Cerebellar cortex (tissue), 1 donor: Measurements from ENCODE around the gene FHOD1.

ENCODE experiments used
- DNase-seq: peaks from one replicate; pipeline ENCODE4 v3.0.0-alpha.2; 2015; ENCODE audit warnings: low spot score

The FHOD1 gene

DNA sequence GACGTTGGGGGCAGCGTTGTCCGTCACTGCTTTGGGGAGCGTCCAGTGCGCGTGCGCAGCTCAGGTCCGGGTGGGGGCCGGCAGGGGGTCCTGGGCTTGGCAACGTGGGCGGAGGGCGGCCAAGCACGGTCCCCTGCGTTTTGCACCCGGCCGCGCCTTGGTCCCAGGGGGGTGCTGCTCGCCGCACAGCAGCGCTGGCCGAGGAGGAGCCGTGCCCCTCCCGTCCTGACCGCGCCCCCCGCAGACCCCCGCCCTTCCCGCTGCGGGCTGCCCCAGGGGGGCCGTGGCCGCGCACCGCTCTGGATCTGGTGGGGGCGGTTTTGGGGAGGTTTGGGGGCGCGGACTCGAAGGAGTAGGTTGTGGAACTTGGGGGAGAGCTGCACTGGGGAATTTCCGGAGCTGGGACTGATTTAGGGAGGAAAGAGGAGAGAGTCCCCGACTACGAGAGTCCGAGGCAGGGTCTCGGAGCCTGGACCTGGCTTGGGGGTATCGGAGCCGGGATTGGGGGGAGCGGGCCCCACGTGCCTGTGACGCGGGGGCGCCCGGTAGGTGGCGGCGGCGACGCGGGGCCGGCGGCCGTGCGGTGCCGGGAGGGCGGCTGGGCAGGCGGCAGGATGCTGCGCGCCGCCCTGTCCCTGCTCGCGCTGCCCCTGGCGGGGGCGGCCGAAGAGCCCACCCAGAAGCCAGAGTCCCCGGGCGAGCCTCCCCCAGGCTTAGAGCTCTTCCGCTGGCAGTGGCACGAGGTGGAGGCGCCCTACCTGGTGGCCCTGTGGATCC lies 1.3 kb upstream of the FHOD1 start, which contains the start of gene SLC9A5:
SLC9A5 (plus strand) TSS at position 579 of the 777 bp plus-strand sequence; CDS start at position 615, 36 bp downstream.
- DNase-seq = no peak

DNA sequence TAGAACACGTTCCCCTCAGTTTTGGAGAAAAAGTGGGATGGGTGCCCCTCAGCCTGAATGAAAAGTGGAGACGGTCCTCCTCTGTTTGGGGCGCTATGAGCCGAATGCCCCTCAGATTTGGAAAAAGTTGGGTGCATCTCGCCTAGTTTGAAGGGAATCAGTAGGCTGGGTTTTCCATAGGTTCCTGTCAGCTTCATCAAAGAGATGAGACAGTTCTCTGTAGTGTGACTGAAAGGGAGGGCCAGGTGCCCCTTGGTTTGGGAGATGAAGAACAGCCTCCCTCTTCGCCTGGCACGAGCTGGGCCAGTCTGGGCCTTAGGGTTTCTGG lies 756 bp upstream of the FHOD1 start:
- peak; percentile 48 for DNase-seq

DNA sequence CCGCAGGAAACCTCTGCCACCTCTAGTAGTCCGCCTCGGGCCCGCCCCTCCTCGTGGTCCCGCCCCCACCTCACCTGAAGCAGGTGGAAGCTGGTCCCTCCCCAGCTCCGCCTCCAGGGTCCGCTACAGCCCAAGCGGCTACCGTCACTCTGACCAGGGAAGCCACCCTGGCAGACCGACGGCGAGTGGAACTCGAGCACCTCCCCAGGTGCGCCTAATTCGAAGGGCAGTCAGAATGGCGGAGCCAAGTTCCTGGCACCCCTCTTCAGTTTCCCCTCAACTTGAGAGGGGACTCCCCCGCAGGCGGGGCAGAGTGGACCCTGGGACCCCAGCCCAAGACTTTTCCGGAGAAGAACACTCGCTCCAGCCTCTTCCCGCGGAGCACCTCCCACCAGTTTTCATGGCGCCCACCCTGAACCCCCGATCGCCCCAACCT lies 507 bp downstream of the FHOD1 start:
- DNase-seq = peak; percentile 50

DNA sequence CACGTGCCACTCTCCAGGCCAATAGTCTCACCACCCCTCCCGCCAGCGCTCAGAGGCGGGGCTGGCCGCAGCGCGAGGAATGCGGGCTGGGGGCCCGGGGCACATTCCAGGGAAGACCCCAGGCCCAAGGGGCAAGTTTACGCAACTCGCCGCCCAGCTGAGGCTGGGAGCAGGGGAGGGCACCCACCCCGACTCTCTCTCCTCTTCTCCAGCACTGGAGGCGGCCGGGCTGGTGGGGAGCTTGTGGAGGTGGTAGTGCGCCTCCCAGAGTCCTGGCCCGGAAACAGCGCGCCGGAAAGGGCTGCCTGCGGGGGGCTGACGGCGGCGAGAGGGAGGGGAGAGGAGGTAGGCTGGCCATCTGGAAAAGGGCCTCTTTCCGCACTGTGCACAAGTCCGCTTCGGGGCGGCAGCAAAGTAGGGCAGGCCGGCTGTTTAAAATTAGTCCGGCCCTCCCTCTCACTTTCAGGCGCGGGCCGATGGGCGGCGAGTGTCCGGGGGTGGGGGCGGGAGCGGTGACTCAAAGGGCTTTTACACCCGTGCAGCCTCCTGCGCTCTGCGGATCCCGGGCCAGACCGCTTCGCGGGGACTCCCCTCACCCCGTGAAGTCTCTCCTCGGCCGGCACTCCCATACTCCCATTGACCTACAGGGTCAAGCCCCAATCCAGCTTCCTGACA lies 1.1 kb downstream of the FHOD1 start:
- peak; percentile 75 for DNase-seq

DNA sequence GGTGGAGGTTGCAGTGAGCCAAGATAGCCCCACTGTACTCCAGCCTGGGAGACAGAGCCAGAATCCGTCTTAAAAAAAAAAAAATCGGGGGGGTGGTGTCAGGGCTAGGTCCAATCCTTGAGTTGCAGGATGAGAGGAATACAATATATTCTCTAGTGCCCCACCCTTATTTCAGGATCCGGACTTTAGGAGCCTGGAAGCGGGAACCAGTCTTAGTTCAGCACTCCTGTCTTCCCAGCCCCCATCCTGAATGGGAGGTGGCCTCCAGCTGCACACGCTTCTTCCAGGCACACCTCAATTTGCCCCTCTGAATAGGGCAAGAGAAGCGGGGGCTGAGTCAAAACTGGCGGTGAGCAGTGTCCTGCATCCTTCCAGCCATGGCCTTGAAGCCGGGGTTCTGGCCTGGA lies 1.6 kb downstream of the FHOD1 start:
- DNase-seq = no peak

DNA sequence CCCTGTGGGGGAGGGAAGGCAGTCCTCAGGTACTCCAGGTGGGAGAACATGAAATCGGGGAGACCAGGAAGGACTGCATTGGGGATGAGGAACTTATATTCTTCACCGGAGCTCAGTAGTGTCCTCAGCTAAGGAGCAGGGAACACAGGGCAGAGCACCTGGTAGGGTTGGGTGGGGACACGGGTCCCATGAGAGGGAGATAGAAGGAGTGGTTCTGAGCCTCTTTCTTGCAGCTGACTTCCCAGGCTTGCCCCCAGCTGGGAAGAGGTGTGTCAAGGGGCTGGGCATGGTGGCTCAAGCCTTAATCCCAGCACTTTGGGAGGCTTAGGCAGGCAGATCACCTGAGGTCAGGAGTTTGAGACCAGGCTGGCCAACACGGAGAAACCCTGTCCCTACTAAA lies 2.1 kb downstream of the FHOD1 start:
- DNase-seq = no peak

DNA sequence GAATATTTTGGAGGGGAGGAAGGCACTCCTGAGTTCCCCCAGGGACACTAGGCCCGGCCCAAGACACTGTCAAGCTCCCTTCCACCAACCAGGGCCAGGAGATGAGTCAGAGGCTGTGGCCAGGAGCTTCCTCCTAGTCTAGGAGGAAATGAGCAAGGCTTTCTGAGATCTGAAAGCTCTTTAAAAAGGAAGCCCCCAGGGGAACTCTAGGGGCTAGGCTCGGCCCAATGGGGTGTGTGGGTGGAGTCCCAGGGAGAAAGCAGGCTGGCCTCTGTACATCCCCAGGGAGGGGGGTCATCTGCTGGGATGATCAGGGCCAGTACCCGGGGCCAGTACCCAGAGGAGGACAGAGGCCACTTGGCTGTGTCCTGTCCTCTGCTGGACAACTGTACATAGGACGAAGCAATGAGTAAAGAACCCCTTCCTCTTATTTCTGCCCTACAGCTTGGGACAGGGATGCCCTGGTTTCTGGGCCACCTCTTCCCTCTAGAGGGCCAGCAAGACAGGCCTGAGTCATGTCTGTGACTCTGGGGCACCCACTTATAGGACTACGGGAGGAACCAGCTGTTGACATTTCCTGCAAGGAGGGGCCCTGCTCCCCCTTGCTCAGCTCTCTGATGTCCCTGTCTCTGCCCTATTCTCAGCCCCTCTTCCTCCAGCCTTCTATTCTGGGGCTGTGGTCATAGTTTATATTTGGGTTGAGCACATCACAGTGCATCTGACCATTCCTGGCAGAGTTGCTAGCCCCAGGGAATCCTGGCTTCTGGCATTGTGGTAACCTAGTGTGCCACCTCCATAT lies 2.7 kb downstream of the FHOD1 start:
- no peak for DNase-seq

DNA sequence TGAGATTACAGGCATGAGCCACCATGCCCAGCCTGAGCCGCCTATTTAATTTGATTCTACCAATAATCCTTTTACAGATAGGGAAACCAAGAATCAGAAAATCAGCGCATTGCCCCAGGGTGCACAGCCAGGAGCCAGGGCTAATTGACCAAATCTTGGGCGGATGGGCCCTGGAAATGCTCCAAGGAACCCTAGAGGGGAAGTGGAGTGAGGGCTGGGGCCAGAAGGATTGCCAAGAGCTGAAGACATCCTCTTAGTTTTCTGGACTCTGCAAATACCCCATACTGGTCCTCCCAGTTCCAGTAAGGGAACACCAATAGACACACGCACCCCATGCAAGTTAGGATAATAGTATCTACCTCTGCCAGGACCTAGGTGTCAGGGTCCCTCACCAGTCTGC lies 3.8 kb downstream of the FHOD1 start:
- no peak for DNase-seq

DNA sequence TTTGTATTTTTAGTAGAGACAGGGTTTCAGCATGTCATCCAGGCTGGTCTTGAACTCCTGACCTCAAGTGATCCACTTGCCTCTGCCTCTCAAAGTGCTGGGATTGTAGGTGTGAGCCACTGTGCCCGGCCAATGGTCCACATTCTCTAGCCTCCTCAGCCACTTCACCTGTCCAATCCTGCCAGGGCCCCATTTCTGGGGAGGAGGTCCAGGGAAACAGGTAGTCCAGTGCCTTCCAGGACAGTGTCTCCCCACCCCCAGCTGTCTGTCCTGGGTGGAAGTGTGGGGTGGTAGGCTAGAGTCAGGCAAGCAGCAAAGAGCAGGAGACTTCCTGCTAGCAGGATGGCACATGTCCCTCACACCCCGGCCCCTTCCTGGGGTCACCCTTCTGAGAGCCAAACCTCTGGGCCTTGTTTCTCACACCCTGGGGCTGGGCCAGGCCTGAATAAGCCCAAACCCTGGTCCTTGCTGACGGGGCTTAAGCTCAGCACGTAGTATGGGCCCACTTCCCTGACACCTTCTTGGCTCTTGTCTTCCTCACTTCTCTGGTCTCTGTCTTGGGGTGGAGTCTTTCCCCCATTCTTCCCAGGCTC lies 5.0 kb downstream of the FHOD1 start:
- no peak for DNase-seq

DNA sequence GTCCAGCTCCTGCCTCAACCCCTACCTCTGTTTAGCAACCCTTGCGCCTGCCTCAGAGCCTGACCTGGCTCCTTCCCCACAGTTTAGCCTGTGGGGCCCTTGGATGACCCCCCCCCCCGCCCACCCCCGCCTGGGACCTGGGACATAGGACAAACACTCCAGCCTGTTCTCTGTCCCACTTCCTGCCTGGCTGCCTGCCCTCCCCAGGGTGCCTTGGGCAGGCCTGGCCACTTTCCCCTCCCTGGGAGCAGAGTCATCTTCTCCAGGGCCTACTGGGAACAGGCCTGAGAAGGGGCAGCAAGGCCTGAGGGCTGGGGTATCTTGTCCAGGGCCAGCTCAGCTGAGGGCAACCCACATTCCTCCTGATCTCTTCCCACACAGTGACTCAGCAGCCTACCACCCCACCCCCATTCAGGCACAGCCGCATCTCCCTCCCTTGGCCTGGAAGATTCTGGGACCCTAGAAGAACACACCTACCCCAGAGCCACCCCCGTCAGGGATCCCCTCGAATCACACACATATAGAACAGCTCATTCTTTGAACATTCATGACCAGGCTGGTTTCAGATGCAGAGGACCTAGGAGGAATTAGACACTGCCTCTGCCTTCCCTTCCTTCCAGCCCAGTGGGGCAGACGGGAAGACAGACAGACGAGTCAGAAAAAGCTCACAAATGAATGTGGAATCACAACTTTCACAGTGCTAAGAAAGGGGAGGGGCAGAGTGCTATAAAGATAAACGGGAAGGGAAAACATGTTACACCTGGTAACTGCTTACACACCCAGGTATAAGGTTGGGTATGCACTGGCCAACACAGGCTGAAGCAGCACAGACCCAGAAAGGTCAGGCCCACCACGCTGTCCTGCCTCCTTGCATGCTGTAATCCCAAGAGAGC lies 6.0 kb downstream of the FHOD1 start:
- DNase-seq = no peak

DNA sequence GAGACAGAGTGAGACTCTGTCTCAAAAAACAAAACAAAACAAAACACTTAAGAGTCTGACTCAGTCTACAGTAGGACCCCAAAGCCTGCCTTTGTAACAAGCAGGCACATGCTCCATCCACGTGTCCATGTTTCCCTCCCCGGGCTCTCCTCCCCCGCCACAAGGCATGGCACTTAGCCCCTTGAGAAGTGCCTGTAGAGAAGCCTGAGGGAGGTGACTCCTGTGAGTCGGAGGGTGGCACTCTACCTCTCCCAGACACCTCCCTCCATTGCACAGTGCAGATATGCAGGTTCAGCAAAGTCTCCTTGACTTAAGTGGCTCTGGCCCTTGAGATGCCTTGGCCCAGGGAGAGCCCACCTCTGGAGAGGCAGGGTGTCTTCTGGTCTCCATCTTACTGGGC lies 6.8 kb downstream of the FHOD1 start:
- DNase-seq = no peak

DNA sequence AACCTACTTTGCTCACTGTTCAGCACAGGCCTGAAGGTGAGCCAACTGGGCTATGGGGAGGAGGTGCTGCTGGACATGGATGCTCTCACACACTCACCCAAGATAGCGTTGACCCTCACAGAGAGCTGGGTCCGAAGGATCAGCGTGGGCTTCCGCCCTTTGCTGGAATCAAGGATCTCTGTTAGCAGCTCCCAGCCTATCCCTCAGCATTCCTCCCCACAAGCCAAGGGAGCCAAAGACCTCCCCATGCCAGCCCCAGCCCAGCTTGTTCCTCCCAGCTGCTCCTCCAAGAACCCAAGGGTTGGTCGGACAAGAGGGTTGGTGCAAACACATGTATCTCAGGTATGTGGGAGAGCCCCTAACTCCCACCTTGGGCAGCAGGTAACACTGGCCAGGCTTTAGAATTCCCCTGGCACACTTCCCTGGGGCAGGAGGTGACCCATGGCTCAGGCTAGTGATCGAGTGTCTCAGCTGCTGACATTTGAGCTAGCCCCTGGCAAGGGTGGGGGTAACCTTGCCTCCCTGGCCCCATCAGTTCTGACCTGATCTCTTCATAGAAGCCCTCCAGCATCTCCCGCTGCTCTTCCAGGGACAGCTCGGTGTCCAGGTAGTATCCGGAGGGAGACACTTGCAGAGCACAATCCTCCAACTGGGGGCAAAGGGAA lies 8.3 kb downstream of the FHOD1 start:
- DNase-seq = no peak

DNA sequence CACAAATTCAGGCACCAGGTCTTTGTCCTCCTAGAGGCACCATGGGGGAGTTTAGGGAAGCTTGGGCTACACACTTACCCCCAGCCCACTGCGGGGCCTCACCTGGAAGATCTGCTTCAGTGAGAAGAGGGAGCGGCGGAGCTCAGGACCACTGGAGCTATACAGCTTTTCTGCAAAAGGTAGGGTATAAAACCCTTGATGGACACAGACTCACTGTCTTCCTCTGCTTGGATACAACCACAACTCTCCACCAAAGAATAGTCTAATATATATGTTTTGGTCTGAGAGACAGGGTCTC lies 9.1 kb downstream of the FHOD1 start:
- DNase-seq = no peak

DNA sequence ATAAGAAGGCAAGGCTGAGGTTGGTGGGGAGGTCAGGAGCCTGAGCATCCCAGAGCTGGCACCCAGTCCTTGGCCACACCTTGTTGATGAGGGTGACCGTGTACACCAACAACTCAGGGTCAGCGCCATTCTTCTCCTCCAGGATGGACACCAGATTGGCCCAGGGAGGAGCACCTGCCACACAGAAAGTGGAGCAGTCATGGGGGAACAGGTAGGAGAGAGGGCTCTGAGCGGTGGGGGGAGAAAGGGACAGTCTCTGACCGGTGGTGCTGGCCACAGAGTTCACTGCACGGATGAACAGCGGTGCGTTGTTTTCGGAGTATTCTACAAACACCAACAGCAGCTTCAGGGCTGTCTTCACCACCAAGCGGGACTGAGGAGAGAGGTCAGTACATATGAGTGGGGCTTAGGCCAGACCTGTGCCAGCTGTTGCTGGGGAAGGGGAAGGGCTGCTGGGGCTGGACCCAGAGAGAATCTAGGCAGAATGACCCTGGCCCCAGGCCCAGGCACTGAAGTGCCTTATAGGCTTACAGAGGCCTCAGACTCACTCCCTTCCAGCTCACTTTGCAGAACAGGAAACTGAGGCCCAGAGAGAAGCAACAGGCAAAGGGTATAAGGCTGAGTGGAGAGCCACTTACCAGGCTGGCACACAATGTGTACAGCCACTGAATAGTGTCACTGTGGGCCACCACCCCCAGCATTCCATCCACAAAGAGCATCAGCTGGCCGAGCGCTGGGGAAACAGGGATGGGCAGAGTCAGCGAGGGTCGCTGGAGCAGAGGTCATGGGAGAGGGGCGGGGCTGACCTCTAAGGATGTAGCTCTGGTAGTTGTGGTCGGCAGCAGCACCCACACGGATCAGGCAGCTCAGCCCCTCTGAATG lies 9.6 kb downstream of the FHOD1 start:
- no peak for DNase-seq

DNA sequence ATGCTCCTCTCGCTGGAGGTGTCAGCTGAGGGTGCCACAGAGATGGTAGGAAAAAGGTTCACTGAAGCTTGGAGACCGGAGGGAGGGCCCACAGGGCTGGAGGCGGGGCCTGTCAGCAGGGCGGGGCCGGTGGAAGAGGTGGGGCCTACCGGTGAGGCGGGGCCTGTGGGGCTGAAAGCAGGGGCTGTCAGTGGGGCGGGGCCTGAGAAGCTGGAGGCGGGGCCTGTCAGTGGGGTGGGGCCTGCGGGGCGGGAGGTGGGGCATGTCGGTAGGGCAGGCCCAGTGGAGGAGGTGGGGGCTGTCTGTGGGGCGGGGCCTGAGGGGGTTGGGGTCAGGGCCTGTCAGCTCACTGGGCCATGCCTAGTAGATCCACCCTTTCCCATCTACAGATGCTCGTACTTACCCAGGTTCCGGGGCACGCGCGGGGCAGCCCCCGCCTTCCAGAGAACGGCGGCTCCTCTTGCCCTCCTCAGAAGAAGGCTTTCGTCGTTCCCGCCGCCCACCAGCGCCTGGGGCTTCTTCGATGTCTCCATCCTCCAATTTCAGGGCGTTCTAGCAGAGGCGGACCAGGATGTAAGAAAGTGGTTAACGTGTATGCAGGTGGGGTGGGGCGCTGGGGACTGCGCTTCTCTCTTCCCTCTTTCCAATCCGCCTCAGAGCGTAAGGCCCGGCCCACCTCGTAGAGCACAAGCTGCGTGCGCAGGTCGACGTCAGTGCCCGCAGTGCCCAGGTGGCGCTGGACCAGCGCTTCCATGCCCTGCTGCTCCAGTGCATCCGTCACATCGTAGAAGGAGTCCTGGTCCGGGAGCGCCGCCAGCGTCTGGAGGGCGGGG lies 10.5 kb downstream of the FHOD1 start:
- DNase-seq = peak; percentile 47

DNA sequence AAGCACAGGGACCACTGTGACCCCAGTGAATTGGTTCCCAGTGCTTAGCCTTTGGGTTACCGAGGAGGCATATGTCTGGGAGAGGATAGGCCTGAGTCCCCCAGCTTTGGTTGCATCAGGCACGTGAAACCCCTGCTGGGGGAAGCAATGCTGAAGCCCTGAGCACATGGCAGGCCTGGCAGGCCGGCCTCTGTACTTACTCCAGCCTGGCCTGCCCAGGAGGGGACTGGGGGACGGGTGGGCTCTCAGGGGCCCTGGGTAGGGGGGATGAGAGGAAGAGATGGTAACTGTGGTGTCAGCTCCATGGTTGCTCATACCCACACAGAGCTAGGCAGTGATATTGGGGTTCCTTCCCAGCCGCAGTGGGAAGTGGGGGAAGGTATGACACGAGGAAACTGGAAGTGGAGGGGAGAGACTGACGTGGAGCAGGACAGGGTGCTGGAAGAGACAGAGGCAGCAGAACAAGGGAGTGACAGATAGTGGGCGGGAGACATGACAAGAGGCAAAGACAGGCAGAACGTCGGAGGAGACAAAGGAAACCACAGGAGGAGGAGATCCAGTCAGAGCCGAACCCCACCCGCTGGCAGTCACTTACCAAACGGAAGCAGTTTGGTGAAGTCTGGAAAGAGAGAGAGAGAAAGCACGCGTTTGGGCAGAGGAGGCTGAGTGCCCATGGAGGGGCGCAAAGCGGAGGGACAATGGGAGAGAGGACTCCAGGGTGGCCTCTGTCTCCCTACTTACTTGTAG lies 11.3 kb downstream of the FHOD1 start:
- DNase-seq = no peak

DNA sequence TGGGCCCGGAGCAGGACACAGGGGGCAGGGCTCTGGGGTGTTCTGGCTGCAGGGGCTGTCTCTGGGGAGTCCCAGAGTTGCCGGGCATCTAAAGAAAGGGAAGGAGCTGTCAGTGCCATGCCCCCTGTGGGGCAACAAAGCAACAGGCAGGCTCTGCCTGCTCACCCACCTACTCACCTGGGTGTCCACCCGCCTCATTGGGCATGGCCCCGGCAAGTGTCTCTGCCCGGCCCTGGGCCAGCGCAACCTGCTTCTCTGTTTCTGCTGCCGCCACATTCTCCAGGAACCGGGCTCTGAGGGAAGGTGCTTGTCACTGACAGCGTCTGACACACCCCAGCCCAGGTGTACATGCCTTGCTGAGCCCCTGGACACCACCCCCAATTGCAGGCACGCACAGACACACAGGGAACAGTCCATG lies 13.1 kb downstream of the FHOD1 start:
- DNase-seq = no peak

DNA sequence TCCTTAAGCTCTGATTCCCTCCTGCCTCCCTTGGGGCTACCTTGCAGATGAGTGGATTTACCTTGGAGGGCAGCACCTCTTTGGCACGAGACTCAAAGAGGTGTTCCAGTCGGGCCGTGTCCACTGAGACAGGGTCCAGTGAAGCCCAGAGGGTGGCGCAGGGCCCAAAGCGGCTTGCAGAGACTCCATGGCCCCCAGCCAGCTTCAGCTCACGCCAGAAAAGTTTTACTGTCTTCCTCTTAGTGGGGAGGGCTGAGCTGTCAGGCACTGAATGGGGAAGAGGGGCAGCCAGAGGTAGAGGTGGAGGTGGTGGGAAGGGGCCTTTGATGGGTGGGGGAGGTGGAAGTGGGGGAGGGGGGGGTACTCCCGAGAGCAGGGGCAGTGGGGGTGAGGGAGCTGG lies 13.7 kb downstream of the FHOD1 start:
- no peak for DNase-seq
